Hair follicle dermal papilla cell (primary cell): ENCODE data around the gene ZNF492. TPM values are rescaled to one million over a fixed set of nuclear protein-coding genes. Genes with fewer than 3 reads are reported as not detected.

Experiments used
- small RNA-seq: library from RNA; depleted of rRNA; stranded (forward); fragments of <200 nt; gene quantifications from one replicate; pipeline ENCODE3, GENCODE V24; 2012
- total RNA-seq: library from RNA; depleted of rRNA; stranded (reverse); fragments of >200 nt; gene quantifications from 2 replicates; pipeline ENCODE4 v1.2.3, GENCODE V29; 2012

ZNF492 gene
- total RNA-seq: 0.16 and 0.24 TPM in 2 replicates

GRCh38 chr19:22633706-22634449 is at the start of gene ZNF492:
Gene ZNF492, plus strand, starts transcription at chr19:22634324. Its CDS starts 19,076 bp downstream, at chr19:22653400.

Small RNA genes lying within 50 kb of the gene (small RNA-seq; reads per million reads assigned to genes)
- gene AC011467.2: not detected

Other genes with a start within 250 kb of the ZNF492 start
- not detected in 2 replicates for gene ZNF98, start 212.0 kb upstream of the ZNF492 start, total RNA-seq
- gene ZNF99, start 149.8 kb downstream of the ZNF492 start, total RNA-seq: not detected in 2 replicates
- not detected in 2 replicates for gene ZNF723, start 198.0 kb downstream of the ZNF492 start, total RNA-seq